HCEC 1CT (cell line): ENCODE results near the gene ZBTB5.

Experiments
- DNase-seq: peaks from one replicate; pipeline ENCODE4 v3.0.0-alpha.2; 2017

The ZBTB5 gene

GRCh38 chr9:37421914-37422288 lies 43.3 kb downstream of the ZBTB5 start:
- DNase-seq, result no peak

GRCh38 chr9:37420271-37421215 lies 44.7 kb downstream of the ZBTB5 start:
- DNase-seq, result no peak

- no peak for DNase-seq
These were observed 46.0 kb downstream of the ZBTB5 start for GRCh38 chr9:37419204-37419603.

- DNase-seq, result no peak
These were observed 47.2 kb downstream of the ZBTB5 start for GRCh38 chr9:37417857-37418618.

- DNase-seq, result no peak
These were observed 47.9 kb downstream of the ZBTB5 start for GRCh38 chr9:37417252-37417803.

- DNase-seq, result peak; percentile 67
These were observed 50.1 kb downstream of the ZBTB5 start for GRCh38 chr9:37415011-37415719.

- no peak for DNase-seq
These were observed 50.7 kb downstream of the ZBTB5 start for GRCh38 chr9:37414503-37414943.

- no peak for DNase-seq
These were observed 51.9 kb downstream of the ZBTB5 start for GRCh38 chr9:37413311-37413710.

- DNase-seq, result no peak
These were observed 52.7 kb downstream of the ZBTB5 start for GRCh38 chr9:37412431-37413151.

GRCh38 chr9:37410969-37411785 lies 54.1 kb downstream of the ZBTB5 start:
- DNase-seq, result no peak

GRCh38 chr9:37410354-37410861 lies 54.8 kb downstream of the ZBTB5 start:
- DNase-seq, result no peak

GRCh38 chr9:37408933-37409710 lies 56.1 kb downstream of the ZBTB5 start:
- no peak for DNase-seq

GRCh38 chr9:37407468-37407867 lies 57.8 kb downstream of the ZBTB5 start:
- DNase-seq, result no peak

GRCh38 chr9:37406603-37407401 lies 58.4 kb downstream of the ZBTB5 start:
- no peak for DNase-seq

- DNase-seq, result no peak
These were observed 59.4 kb downstream of the ZBTB5 start for GRCh38 chr9:37405764-37406380.

- DNase-seq, result no peak
These were observed 59.9 kb downstream of the ZBTB5 start for GRCh38 chr9:37405350-37405749.

- no peak for DNase-seq
These were observed 60.7 kb downstream of the ZBTB5 start for GRCh38 chr9:37404590-37404989.

- no peak for DNase-seq
These were observed 65.9 kb downstream of the ZBTB5 start for GRCh38 chr9:37399336-37399735.

- no peak for DNase-seq
These were observed 66.7 kb downstream of the ZBTB5 start for GRCh38 chr9:37398464-37399025.
